ENCODE measurements around the gene PTPRN2. TPM values are rescaled to one million over a fixed set of nuclear protein-coding genes. Genes with fewer than 3 reads are reported as not detected.

The PTPRN2 gene
- total and polyA plus RNA-seq, 2 of the 8 experiments (the other 6 are each of a cell fraction or from before 2014, with no cell fraction given): 2.6 to 4.5 TPM

DNA sequence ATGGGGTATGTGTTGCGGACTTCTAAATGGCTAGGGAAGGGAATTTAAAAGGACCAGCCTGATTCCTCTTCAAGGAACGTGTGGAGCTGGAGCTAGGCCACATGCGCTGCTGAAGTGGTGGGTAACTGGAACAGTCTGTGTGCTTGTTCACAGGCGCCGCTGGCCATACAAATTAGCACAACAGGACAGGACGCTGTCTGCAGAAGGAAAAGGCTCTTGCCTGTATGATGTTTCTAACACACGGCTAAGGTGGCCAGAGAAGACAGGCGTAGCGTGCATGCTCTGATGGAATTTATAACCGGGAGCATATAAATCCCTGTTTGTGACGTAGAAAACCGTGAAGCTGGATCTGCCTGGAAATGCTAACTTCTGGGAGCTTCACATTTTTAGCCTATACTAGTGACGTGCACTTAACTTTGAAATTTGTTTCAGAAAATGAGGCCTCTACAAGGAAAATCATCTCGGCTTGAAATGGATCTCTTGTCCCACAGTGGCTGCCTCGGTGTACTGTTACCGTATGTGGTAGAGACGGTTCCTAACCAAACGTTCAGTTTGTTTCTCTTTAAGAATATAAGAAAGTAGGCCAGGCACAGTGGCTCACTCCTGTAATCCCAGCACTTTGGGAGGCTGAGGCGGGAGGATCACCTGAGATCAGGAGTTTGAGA is 569.4 kb downstream of the PTPRN2 start (continued):
- TF ChIP-seq, protein P1, sequence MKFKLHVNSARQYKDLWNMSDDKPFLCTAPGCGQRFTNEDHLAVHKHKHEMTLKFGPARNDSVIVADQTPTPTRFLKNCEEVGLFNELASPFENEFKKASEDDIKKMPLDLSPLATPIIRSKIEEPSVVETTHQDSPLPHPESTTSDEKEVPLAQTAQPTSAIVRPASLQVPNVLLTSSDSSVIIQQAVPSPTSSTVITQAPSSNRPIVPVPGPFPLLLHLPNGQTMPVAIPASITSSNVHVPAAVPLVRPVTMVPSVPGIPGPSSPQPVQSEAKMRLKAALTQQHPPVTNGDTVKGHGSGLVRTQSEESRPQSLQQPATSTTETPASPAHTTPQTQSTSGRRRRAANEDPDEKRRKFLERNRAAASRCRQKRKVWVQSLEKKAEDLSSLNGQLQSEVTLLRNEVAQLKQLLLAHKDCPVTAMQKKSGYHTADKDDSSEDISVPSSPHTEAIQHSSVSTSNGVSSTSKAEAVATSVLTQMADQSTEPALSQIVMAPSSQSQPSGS (IDR thresholded peaks at IDR 0.05; ENCODE audit: low read length): no peak
- TF ChIP-seq CEBPB (IDR thresholded peaks at IDR 0.05; ENCODE audit: low read depth, low read length) (no peak), SRF (IDR thresholded peaks at IDR 0.05; ENCODE audit: low read depth, low read length) (no peak), SAP30 (IDR thresholded peaks at IDR 0.05; ENCODE audit: insufficient read depth, insufficient replicate concordance, low read length) (no peak), MAFK (IDR thresholded peaks at IDR 0.05; ENCODE audit: low read depth, low read length) (no peak), POLR2A (IDR thresholded peaks at IDR 0.05; ENCODE audit: control extremely low read depth in 1 of 2, low read depth in 2 of 2, low read length in 2 of 2) (no peak)

Data from H1 (cell line).